Panc1 (cell line): ENCODE data around the gene DDAH1. TPM values are rescaled to one million over a fixed set of nuclear protein-coding genes. Genes with fewer than 3 reads are reported as not detected.

Experiments used
- ATAC-seq: fragments of 200-7000 bp; cut with Tn5 transposase; 2 replicates; pipeline ENCODE4 v1.9.1; 2020; ENCODE audit warnings: mild to moderate bottlenecking, moderate library complexity
- BruUV-seq: library from RNA; stranded (reverse); fragments of 400-500 nt; replicated peaks from 2 replicates; lab custom pipeline; 2021; lab: Mats Ljungman, UMichigan
- CTCF ChIA-PET: fragments of 300-600 bp; sonication (Branson Sonifier 250); formaldehyde crosslinking; loops from one replicate; lab custom pipeline; 2022; ENCODE audit warnings: antibody characterized with exemption; lab: Charles Lee
- POLR2A ChIA-PET: fragments of 300-600 bp; sonication (Branson Sonifier 250); formaldehyde crosslinking; loops from one replicate; lab custom pipeline; 2022; ENCODE audit warnings: antibody characterized with exemption; lab: Charles Lee
- DNase-seq: peaks from one replicate; pipeline ENCODE4 v3.0.0-alpha.2; 2010; ENCODE audit warnings: low read depth, low spot score
- H3K27ac ChIP-seq: 2 replicates; pipeline ENCODE4 v1.5.1; 2011; ENCODE audit warnings: mild to moderate bottlenecking, low read length, inconsistent platforms
- H3K27me3 ChIP-seq: fragments of 200-500 bp; sonication (Bioruptor generic); 2 replicates; pipeline ENCODE4 v1.6.0; 2014; ENCODE audit warnings: low read length, inconsistent platforms; ENCODE audit not compliant: control insufficient read depth, insufficient read depth
- H3K36me3 ChIP-seq: fragments of 200-500 bp; sonication (Bioruptor generic); 2 replicates; pipeline ENCODE4 v1.5.1; 2014; ENCODE audit warnings: inconsistent platforms, mild to moderate bottlenecking, low read length, moderate library complexity; ENCODE audit not compliant: control insufficient read depth, insufficient read depth
- H3K4me1 ChIP-seq: 2 replicates; pipeline ENCODE4 v1.5.1; 2011; ENCODE audit warnings: inconsistent platforms, mild to moderate bottlenecking, low read length, moderate library complexity; ENCODE audit not compliant: control insufficient read depth, insufficient read depth
- H3K4me3 ChIP-seq, 2 experiments: 2 replicates each; pipeline ENCODE4 v1.5.1; 2011 to 2012; ENCODE audit warnings: low read depth in 2 of 2, low read length in 2 of 2, mild to moderate bottlenecking in 2 of 2, inconsistent platforms in 1 of 2, moderate library complexity in 1 of 2
- H3K9me3 ChIP-seq: fragments of 200-500 bp; sonication (Bioruptor generic); 2 replicates; pipeline ENCODE4 v1.5.1; 2014; ENCODE audit warnings: low read depth, mild to moderate bottlenecking, inconsistent platforms, low read length, moderate library complexity; ENCODE audit not compliant: control insufficient read depth, insufficient read depth
- POLR2AphosphoS5 ChIP-seq: IDR thresholded peaks from 2 replicates; pipeline ENCODE4 v1.6.1; 2012; ENCODE audit warnings: mild to moderate bottlenecking, low read depth, low read length, moderate library complexity
- REST ChIP-seq, 2 experiments: IDR thresholded peaks; 2 replicates each; pipeline ENCODE4 v1.6.1; 2011 to 2012; ENCODE audit warnings: low read depth in 2 of 2, control low read depth in 1 of 2, low read length in 1 of 2, mild to moderate bottlenecking in 1 of 2, moderate library complexity in 1 of 2; ENCODE audit not compliant: insufficient read depth in 1 of 2
- SIN3A ChIP-seq: IDR thresholded peaks from 2 replicates; pipeline ENCODE4 v1.6.1; 2012; ENCODE audit warnings: low read depth, mild to moderate bottlenecking, low read length, moderate library complexity, borderline replicate concordance; ENCODE audit not compliant: insufficient read depth
- TCF7L2 ChIP-seq: IDR thresholded peaks from 2 replicates; pipeline ENCODE4 v1.6.1; 2011; ENCODE audit warnings: mild to moderate bottlenecking, low read depth, low read length, inconsistent platforms
- in situ Hi-C: cut with HindIII; loops from 2 replicates; pipeline ENCODE4 v1.10.0; 2016; ENCODE audit warnings: low sequenced_read_pairs, low pct_unique_long_range_greater_than_20kb
- intact Hi-C: fragments of 100-400 bp; cut with micrococcal nuclease; formaldehyde crosslinking; loops from one replicate; pipeline ENCODE4 v1.10.0; 2022; ENCODE audit not compliant: unreplicated experiment
- total RNA-seq: library from RNA; stranded (reverse); gene quantifications from one replicate; pipeline ENCODE4 v1.2.1, GENCODE V29; 2021; ENCODE audit not compliant: unreplicated experiment
- TF ChIP-seq, protein P1 (sequence below): fragments of 450-650 bp; IDR thresholded peaks from 2 replicates; pipeline ENCODE4 v1.5.1; 2017; ENCODE audit warnings: mild to moderate bottlenecking

Gene DDAH1
- total RNA-seq, 1 experiment from 2014 or later: 85.4 TPM

GRCh38 chr1:85490270-85490985, 25.5 kb upstream of the DDAH1 start:
- ATAC-seq: no peak
- Histone ChIP-seq H3K36me3 (no peaks in the 10 kb centered on the region), H3K27me3 (no peaks in the 10 kb centered on the region), H3K4me1 (peaks cover 19% of the 10 kb centered on the region), H3K9me3 (no peaks in the 10 kb centered on the region), H3K4me3 (no peak overlapping the region), H3K27ac (no peak overlapping the region)
- TF ChIP-seq REST (IDR thresholded peaks at IDR 0.05; ENCODE audit: insufficient read depth in 1 of 2, low read depth in 2 of 2, low read length in 1 of 2) (no peak), TCF7L2 (no peak), SIN3A (no peak), POLR2AphosphoS5 (no peak)
- TF ChIP-seq, protein P1, sequence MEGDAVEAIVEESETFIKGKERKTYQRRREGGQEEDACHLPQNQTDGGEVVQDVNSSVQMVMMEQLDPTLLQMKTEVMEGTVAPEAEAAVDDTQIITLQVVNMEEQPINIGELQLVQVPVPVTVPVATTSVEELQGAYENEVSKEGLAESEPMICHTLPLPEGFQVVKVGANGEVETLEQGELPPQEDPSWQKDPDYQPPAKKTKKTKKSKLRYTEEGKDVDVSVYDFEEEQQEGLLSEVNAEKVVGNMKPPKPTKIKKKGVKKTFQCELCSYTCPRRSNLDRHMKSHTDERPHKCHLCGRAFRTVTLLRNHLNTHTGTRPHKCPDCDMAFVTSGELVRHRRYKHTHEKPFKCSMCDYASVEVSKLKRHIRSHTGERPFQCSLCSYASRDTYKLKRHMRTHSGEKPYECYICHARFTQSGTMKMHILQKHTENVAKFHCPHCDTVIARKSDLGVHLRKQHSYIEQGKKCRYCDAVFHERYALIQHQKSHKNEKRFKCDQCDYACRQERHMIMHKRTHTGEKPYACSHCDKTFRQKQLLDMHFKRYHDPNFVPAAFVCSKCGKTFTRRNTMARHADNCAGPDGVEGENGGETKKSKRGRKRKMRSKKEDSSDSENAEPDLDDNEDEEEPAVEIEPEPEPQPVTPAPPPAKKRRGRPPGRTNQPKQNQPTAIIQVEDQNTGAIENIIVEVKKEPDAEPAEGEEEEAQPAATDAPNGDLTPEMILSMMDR: no peak
- CTCF ChIA-PET: interaction anchor here (0.5 to 0.6 kb wide), 2 partner anchors 89 to 218 kb away, joined by 4 read pairs; partner anchors contain the start of gene ZNHIT6
- in situ Hi-C loops: no loop called here
- intact Hi-C loops: no loop called here
- no peak for DNase-seq
- POLR2A ChIA-PET: no interaction called here
- BruUV-seq: no TSS peak

GRCh38 chr1:85488126-85488525, 23.2 kb upstream of the DDAH1 start:
- TF ChIP-seq SIN3A (no peak), TCF7L2 (no peak), REST (IDR thresholded peaks at IDR 0.05; ENCODE audit: insufficient read depth in 1 of 2, low read depth in 2 of 2, low read length in 1 of 2) (no peak), POLR2AphosphoS5 (no peak)
- TF ChIP-seq, protein P1: no peak
- Histone ChIP-seq H3K27ac (no peak overlapping the region), H3K36me3 (no peaks in the 10 kb centered on the region), H3K9me3 (no peaks in the 10 kb centered on the region), H3K4me3 (no peak overlapping the region), H3K27me3 (no peaks in the 10 kb centered on the region), H3K4me1 (no peaks in the 10 kb centered on the region; the same call in 1 of the 2 replicates)
- POLR2A ChIA-PET: interaction anchor here (0.8 kb wide), 1 partner anchor 158 kb away, joined by 3 read pairs; no protein-coding TSS in a partner anchor
- CTCF ChIA-PET: no interaction called here
- intact Hi-C loops: no loop called here
- BruUV-seq: no TSS peak
- DNase-seq: no peak
- ATAC-seq: no peak
- in situ Hi-C loops: no loop called here
